Measurements from ENCODE around the gene KRTAP10-1.

GRCh38 chr21:44514746-44515358 is 25.1 kb downstream of the KRTAP10-1 start:
- TF ChIP-seq EZH2 (IDR thresholded peaks at IDR 0.05; ENCODE audit: insufficient read depth, poor library complexity, severe bottlenecking), result no peak
- TF ChIP-seq EZH2phosphoT487 (IDR thresholded peaks at IDR 0.05; ENCODE audit: insufficient read depth, low read depth), result no peak
